ENCODE results near the gene TAF12. TPM values are rescaled to one million over a fixed set of nuclear protein-coding genes. Genes with fewer than 3 reads are reported as not detected.
A peak's percentile ranks its signal among the peaks of the same experiment; 100 is the strongest.

TAF12 gene
- total RNA-seq, 1 donor from 2014 or later = 21.8 TPM

DNA sequence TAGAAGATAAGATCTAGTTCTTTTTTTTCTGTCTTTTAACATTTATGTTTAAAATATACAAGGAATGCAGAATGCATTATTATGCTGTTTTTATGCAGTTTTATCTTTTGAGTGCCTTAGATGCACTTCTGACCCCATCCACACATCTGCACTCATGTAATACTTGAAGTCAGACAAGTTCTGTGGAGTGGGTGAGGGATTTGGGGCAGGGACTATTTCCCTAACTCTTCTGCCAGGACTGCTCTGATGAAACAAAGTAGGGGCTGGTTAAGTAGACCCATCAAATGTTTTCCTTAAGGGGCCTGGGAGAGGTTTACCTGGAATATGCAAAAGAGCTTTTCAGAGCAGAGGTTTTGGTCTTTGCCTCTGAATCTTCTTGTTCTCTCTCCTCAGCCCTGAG lies 78.6 kb downstream of the TAF12 start:
- H3K36me3 ChIP-seq = peaks cover 100% of the 10 kb centered on the region

DNA sequence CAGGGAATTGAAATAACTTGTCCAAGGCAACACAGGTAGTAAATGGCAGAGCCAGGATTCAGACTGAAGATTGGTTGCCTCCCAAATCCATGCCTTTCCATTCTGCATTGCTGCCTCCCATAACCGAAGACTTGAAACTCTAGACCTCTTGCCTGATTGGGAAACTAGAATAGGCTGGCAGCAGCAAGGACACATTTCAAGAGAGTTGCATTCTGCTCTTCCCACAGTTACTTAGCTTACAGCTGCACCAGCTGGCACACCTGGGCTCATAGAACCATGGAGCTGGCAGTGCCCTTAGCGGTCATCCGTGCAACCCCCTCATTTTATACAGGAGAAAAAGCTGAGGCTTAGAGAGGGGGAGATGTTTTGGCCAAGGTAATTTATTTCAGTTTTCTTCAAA lies 82.0 kb downstream of the TAF12 start:
- ATAC-seq (no peak), DNase-seq (no peak)
- no peak overlapping the region for H3K4me3 ChIP-seq
- peaks cover 96% of the 10 kb centered on the region for H3K36me3 ChIP-seq
- no peaks in the 10 kb centered on the region for H3K4me1 ChIP-seq
- H3K9me3 ChIP-seq = no peaks in the 10 kb centered on the region
- no peaks in the 10 kb centered on the region for H3K27me3 ChIP-seq (ENCODE audit: low read depth)
- TF ChIP-seq, protein P1, sequence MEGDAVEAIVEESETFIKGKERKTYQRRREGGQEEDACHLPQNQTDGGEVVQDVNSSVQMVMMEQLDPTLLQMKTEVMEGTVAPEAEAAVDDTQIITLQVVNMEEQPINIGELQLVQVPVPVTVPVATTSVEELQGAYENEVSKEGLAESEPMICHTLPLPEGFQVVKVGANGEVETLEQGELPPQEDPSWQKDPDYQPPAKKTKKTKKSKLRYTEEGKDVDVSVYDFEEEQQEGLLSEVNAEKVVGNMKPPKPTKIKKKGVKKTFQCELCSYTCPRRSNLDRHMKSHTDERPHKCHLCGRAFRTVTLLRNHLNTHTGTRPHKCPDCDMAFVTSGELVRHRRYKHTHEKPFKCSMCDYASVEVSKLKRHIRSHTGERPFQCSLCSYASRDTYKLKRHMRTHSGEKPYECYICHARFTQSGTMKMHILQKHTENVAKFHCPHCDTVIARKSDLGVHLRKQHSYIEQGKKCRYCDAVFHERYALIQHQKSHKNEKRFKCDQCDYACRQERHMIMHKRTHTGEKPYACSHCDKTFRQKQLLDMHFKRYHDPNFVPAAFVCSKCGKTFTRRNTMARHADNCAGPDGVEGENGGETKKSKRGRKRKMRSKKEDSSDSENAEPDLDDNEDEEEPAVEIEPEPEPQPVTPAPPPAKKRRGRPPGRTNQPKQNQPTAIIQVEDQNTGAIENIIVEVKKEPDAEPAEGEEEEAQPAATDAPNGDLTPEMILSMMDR (IDR thresholded peaks at IDR 0.05) = no peak
- H3K27ac ChIP-seq = no peak overlapping the region
- intact Hi-C loops (cut with DNase I) = no loop called here

More for the DNA sequence above, 78.6 kb downstream of the TAF12 start:
- no peak overlapping the region for H3K4me3 ChIP-seq
- no peaks in the 10 kb centered on the region for H3K4me1 ChIP-seq
- intact Hi-C loops (cut with DNase I) = no loop called here
- DNase-seq (no peak), ATAC-seq (peak in 1 of 2 donors; percentile 55)
- no peaks in the 10 kb centered on the region for H3K27me3 ChIP-seq (ENCODE audit: low read depth)
- peak overlapping the region; percentile 51 for H3K27ac ChIP-seq
- H3K9me3 ChIP-seq = no peaks in the 10 kb centered on the region
- TF ChIP-seq, protein P1 (IDR thresholded peaks at IDR 0.05) = no peak

Other genes starting within 250 kb of the TAF12 start
- gene RCC1, start 137.0 kb downstream of the TAF12 start, total RNA-seq = 29.1 TPM
- 26.3 TPM for gene TRNAU1AP, start 90.0 kb downstream of the TAF12 start, total RNA-seq
- 7.0 TPM for gene RAB42, start 50.8 kb downstream of the TAF12 start, total RNA-seq
- gene RNU11, start 5.5 kb upstream of the TAF12 start, total RNA-seq = not detected
- 14.2 TPM for gene GMEB1, start 25.7 kb upstream of the TAF12 start, total RNA-seq
- 70.9 TPM for gene YTHDF2, start 93.9 kb upstream of the TAF12 start, total RNA-seq
- not detected for gene OPRD1, start 169.1 kb upstream of the TAF12 start, total RNA-seq